ENCODE results near the gene PRSS53.

PRSS53 gene

DNA sequence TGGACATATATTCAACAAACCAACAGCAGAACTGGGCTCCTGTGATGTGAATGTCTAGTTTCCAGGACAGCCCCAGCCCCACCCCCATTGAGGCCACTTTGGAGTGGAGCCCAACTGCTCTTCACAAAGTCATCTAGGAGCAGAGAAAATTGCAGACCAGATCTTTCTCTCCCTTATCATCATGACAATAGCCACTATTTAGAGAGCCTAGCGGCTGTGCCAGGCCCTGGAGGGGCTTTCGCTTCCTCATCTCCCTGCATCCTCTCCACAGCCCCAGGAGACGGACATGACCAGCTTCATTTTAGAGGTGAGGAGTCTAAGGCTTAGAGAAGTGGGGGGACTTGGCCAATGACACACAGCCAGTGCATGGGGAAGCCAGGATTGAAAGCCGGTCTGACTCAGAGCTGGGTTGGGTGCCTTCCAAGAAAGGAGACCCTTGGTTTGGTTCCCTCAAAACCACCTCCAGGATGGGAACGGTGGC is 45.4 kb upstream of the PRSS53 start:
- DNase-seq (ENCODE audit: low read depth, low spot score): no peak

DNA sequence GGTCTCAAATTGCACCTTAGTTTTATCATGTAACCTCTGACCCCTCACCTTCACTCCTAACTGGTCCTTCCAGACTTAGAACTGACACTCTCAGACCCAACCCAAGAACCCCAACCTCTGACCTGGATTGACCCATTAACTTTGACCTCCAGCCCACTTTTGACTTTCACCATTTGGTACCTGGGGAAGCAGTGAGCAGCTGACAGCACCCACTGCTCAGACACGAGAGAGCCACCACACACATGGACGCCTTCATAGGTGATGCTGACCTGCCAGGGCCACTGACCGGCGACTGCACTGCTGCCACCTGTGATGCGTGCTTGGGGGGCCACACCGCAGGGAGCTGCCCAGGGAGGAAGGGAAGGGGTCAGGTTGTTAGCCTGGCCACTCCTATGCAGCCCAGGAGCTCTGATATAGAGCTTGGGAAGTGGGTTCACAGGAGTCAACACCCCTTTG is 44.3 kb upstream of the PRSS53 start:
- ChIA-PET CTCF (interaction anchor here (1.0 kb wide), 1 partner anchor 9 kb away, joined by 6 read pairs; no protein-coding TSS in a partner anchor), POLR2A (no interaction called here)
- DNase-seq (ENCODE audit: low read depth, low spot score): no peak
- TF ChIP-seq, protein P1, sequence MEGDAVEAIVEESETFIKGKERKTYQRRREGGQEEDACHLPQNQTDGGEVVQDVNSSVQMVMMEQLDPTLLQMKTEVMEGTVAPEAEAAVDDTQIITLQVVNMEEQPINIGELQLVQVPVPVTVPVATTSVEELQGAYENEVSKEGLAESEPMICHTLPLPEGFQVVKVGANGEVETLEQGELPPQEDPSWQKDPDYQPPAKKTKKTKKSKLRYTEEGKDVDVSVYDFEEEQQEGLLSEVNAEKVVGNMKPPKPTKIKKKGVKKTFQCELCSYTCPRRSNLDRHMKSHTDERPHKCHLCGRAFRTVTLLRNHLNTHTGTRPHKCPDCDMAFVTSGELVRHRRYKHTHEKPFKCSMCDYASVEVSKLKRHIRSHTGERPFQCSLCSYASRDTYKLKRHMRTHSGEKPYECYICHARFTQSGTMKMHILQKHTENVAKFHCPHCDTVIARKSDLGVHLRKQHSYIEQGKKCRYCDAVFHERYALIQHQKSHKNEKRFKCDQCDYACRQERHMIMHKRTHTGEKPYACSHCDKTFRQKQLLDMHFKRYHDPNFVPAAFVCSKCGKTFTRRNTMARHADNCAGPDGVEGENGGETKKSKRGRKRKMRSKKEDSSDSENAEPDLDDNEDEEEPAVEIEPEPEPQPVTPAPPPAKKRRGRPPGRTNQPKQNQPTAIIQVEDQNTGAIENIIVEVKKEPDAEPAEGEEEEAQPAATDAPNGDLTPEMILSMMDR (IDR thresholded peaks at IDR 0.05; ENCODE audit: insufficient read depth, low read length, missing control alignments): no peak
- H3K4me3 ChIP-seq (ENCODE audit: low read depth, low read length): no peak overlapping the region

More for the DNA sequence above, 45.4 kb upstream of the PRSS53 start:
- H3K4me3 ChIP-seq (ENCODE audit: low read depth, low read length): no peak overlapping the region
- POLR2A ChIA-PET: no interaction called here
- CTCF ChIA-PET: interaction anchor here (1.1 kb wide), 1 partner anchor 10 kb away, joined by 3 read pairs; no protein-coding TSS in a partner anchor
- TF ChIP-seq, protein P1 (IDR thresholded peaks at IDR 0.05; ENCODE audit: insufficient read depth, low read length, missing control alignments): no peak

DNA sequence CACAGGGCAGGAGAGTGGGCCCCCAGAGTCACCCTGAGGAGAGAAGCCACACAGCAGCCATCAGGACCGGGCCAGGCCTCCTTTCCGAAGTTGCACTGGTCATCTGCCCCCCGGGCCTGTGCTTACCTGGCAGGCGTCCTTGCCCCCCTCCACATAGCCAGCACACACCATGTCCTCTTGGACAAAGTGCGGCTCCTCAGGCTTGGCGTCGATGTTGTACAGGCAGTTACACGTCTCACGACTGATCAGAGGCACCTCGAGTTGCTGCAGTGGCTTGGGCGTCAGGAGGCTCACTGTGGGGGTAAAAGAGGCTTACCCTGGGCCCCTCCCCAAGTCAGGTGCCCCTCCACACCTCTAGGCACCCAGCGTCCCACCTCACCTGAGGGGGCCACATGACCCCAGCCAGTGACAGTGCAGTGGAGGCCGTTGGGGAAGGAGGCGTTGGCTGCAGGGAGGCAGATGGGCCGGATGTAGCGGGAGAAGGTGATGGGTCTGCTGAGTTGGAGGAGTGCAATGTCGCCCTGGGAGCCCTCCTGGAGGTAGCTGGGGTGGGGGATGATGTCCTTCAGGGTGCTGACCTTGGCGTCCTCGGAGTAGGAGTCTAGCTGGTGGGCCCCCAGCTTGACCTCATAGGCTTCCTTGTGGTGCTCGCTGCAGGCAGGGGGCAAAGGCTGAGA is 43.7 kb upstream of the PRSS53 start:
- no peak overlapping the region for H3K4me3 ChIP-seq (ENCODE audit: low read depth, low read length)
- ChIA-PET POLR2A (no interaction called here), CTCF (interaction anchor here (1.9 kb wide), 1 partner anchor 10 kb away, joined by 6 read pairs; no protein-coding TSS in a partner anchor)
- no peak for DNase-seq (ENCODE audit: low read depth, low spot score)
- TF ChIP-seq, protein P1 (IDR thresholded peaks at IDR 0.05; ENCODE audit: insufficient read depth, low read length, missing control alignments): no peak

DNA sequence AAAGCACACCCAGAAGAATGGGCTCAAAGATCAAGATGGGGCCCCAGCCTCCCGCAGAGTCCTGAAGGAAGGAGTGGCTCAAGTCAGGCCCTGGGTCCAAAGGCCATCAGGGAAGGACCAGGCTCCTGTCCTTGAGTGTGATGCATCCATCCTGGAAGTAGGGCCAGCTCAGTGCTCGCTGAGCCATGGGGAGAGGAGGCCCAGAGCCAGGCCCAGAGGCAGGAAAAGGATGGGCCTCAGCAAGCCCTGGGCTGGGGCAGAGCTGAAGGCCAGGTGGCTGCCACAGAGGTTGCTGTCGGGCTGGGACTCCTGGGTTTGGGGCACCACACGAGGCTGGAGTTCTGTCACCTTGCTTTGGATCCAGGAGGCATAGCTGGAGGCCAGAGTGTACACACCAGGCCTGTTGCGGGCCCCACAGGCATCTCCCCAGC is 43.1 kb upstream of the PRSS53 start:
- TF ChIP-seq, protein P1 (IDR thresholded peaks at IDR 0.05; ENCODE audit: insufficient read depth, low read length, missing control alignments): no peak
- no peak for DNase-seq (ENCODE audit: low read depth, low spot score)
- no peak overlapping the region for H3K4me3 ChIP-seq (ENCODE audit: low read depth, low read length)
- ChIA-PET CTCF (interaction anchor here (1.9 kb wide), 1 partner anchor 10 kb away, joined by 6 read pairs; no protein-coding TSS in a partner anchor), POLR2A (no interaction called here)

DNA sequence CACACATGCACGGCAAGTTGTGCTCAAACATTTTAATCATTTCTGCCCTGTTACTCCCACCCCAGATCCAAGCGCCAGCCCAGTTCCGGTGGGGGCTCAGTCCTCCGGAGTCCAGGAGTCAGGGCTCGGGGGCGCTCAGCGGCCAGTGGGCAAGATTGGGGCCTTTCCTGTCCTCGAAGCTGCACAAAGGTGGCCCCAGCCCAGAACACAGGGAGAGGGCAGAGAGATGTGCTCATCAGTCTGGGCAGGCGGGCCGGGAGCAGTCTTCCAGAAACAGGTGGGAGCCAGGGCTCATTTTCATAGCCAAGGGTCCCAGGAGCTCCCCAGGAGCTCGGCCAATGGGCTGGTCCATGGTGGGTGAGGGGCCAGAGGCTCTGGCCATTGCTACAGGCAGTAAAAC is 42.7 kb upstream of the PRSS53 start:
- ChIA-PET CTCF (interaction anchor here (1.9 kb wide), 1 partner anchor 11 kb away, joined by 6 read pairs; no protein-coding TSS in a partner anchor), POLR2A (interaction anchor here (1.5 kb wide), 1 partner anchor 10 kb away, joined by 3 read pairs; no protein-coding TSS in a partner anchor)
- H3K4me3 ChIP-seq (ENCODE audit: low read depth, low read length): no peak overlapping the region
- no peak for DNase-seq (ENCODE audit: low read depth, low spot score)
- TF ChIP-seq, protein P1 (IDR thresholded peaks at IDR 0.05; ENCODE audit: insufficient read depth, low read length, missing control alignments): no peak

DNA sequence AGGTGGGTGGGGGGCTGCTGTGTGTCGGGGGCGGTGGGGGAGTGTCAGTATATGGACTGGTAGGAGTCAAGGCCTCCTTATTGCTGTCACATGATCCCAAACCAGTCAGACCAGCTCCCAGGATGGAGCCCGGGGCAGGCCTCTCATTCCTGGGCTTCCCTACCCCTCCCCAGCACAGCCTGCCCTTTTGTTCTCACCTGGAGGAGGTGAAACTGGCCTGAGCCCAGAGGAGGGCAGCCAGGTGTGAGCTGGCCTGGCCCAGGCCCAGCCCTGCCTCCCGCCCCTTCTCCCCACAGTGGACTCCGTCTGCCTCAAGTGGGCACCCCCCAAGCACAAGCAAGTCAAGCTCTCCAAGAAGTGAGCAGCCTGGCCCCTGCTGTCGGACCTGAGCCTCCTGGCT is 42.2 kb upstream of the PRSS53 start:
- H3K4me3 ChIP-seq (ENCODE audit: low read depth, low read length): no peak overlapping the region
- ChIA-PET CTCF (interaction anchor here (1.6 to 1.9 kb wide), 2 partner anchors 8 to 11 kb away, joined by 4 to 6 read pairs; no protein-coding TSS in a partner anchor), POLR2A (interaction anchor here (1.0 to 1.5 kb wide), 2 partner anchors 10 to 11 kb away, joined by 3 read pairs; no protein-coding TSS in a partner anchor)
- DNase-seq (ENCODE audit: low read depth, low spot score): no peak
- TF ChIP-seq, protein P1 (IDR thresholded peaks at IDR 0.05; ENCODE audit: insufficient read depth, low read length, missing control alignments): no peak
